ENCODE measurements around the gene HADH. TPM values are rescaled to one million over a fixed set of nuclear protein-coding genes. Genes with fewer than 3 reads are reported as not detected.
"Not testable (repeated sequence)": the region's sequence is repeated elsewhere in the genome, so short reads cannot be mapped to it uniquely, and the experiment has no call there.

Gene HADH
- total and polyA plus RNA-seq, 4 experiments from 2014 or later = 20.0 to 41.8 (median 27.9) TPM

GRCh38 chr4:107967921-107968320 is 21.8 kb upstream of the HADH start:
- H3K9me3 ChIP-seq (ENCODE audit: control insufficient read depth in 1 of 2, low read length in 2 of 2); H3K4me3 ChIP-seq (ENCODE audit: low read length in 2 of 2); H3K4me1 ChIP-seq (ENCODE audit: insufficient read depth, low read length); DNase-seq; H3K4me1 Mint-ChIP-seq; CTCF ChIA-PET (ENCODE audit: partially characterized antibody); H3K27me3 Mint-ChIP-seq; H3K27ac Mint-ChIP-seq; intact Hi-C loops (cut with micrococcal nuclease); H3K27ac ChIP-seq (ENCODE audit: low read depth, low read length); POLR2A ChIA-PET (ENCODE audit: partially characterized antibody); H3K36me3 Mint-ChIP-seq; H3K9me3 Mint-ChIP-seq; H3K4me3 Mint-ChIP-seq; H3K27me3 ChIP-seq (ENCODE audit: insufficient read depth, low read length); H3K36me3 ChIP-seq (ENCODE audit: insufficient read depth, low read length): not testable (repeated sequence)

- H3K4me1 Mint-ChIP-seq = no peaks in the 10 kb centered on the region
- Histone ChIP-seq H3K27me3 (ENCODE audit: insufficient read depth, low read length) (no peaks in the 10 kb centered on the region), H3K4me1 (ENCODE audit: insufficient read depth, low read length) (no peaks in the 10 kb centered on the region), H3K4me3 (ENCODE audit: low read length in 2 of 2) (no peak overlapping the region), H3K27ac (ENCODE audit: low read depth, low read length) (no peak overlapping the region), H3K9me3 (ENCODE audit: control insufficient read depth in 1 of 2, low read length in 2 of 2) (no peaks in the 10 kb centered on the region), H3K36me3 (ENCODE audit: insufficient read depth, low read length) (no peaks in the 10 kb centered on the region)
- no peaks in the 10 kb centered on the region for H3K27me3 Mint-ChIP-seq
- no peak overlapping the region for H3K27ac Mint-ChIP-seq
- intact Hi-C loops (cut with micrococcal nuclease) = no loop called here
- ChIA-PET POLR2A (ENCODE audit: partially characterized antibody) (no interaction called here), CTCF (ENCODE audit: partially characterized antibody) (no interaction called here)
- no peaks in the 10 kb centered on the region for H3K36me3 Mint-ChIP-seq
- H3K9me3 Mint-ChIP-seq = peaks cover 0 to 9% (median 2%) of the 10 kb centered on the region in 8 donors
- DNase-seq = no peak
- peak overlapping the region in 1 of 8 donors; percentile 22 for H3K4me3 Mint-ChIP-seq
These were observed 19.5 kb upstream of the HADH start for GRCh38 chr4:107970063-107970798.

GRCh38 chr4:107972605-107973004 is 17.1 kb upstream of the HADH start:
- Histone ChIP-seq H3K27me3 (ENCODE audit: insufficient read depth, low read length) (no peaks in the 10 kb centered on the region), H3K27ac (ENCODE audit: low read depth, low read length) (no peak overlapping the region), H3K4me3 (ENCODE audit: low read length in 2 of 2) (no peak overlapping the region), H3K4me1 (ENCODE audit: insufficient read depth, low read length) (no peaks in the 10 kb centered on the region), H3K36me3 (ENCODE audit: insufficient read depth, low read length) (no peaks in the 10 kb centered on the region), H3K9me3 (ENCODE audit: control insufficient read depth in 1 of 2, low read length in 2 of 2) (no peaks in the 10 kb centered on the region)
- peaks cover 0 to 9% (median under 1%) of the 10 kb centered on the region in 8 donors for H3K9me3 Mint-ChIP-seq
- H3K4me1 Mint-ChIP-seq = no peaks in the 10 kb centered on the region
- H3K27me3 Mint-ChIP-seq = peaks cover 0 to 2% of the 10 kb centered on the region in 2 donors
- DNase-seq = no peak
- CTCF ChIA-PET (ENCODE audit: partially characterized antibody) = no interaction called here
- POLR2A ChIA-PET (ENCODE audit: partially characterized antibody) = no interaction called here
- no peaks in the 10 kb centered on the region for H3K36me3 Mint-ChIP-seq
- intact Hi-C loops (cut with micrococcal nuclease) = no loop called here
- no peak overlapping the region for H3K4me3 Mint-ChIP-seq
- no peak overlapping the region for H3K27ac Mint-ChIP-seq

GRCh38 chr4:107974523-107974922 is 15.2 kb upstream of the HADH start:
- intact Hi-C loops (cut with micrococcal nuclease) = no loop called here
- Histone ChIP-seq H3K4me1 (ENCODE audit: insufficient read depth, low read length) (no peaks in the 10 kb centered on the region), H3K4me3 (ENCODE audit: low read length in 2 of 2) (no peak overlapping the region), H3K9me3 (ENCODE audit: control insufficient read depth in 1 of 2, low read length in 2 of 2) (no peaks in the 10 kb centered on the region), H3K27me3 (ENCODE audit: insufficient read depth, low read length) (no peaks in the 10 kb centered on the region), H3K27ac (ENCODE audit: low read depth, low read length) (no peak overlapping the region), H3K36me3 (ENCODE audit: insufficient read depth, low read length) (no peaks in the 10 kb centered on the region)
- ChIA-PET POLR2A (ENCODE audit: partially characterized antibody) (no interaction called here), CTCF (ENCODE audit: partially characterized antibody) (interaction anchor here (1.0 kb wide), 1 partner anchor 44 kb away, joined by 5 read pairs; no protein-coding TSS in a partner anchor)
- no peak for DNase-seq
- Mint-ChIP-seq H3K27ac (no peak overlapping the region), H3K4me3 (no peak overlapping the region), H3K9me3 (peaks cover 0 to 5% (median under 1%) of the 10 kb centered on the region in 8 donors), H3K4me1 (no peaks in the 10 kb centered on the region), H3K36me3 (no peaks in the 10 kb centered on the region), H3K27me3 (peaks cover 0 to 2% of the 10 kb centered on the region in 2 donors)

GRCh38 chr4:107977482-107977881 is 12.2 kb upstream of the HADH start:
- Mint-ChIP-seq H3K4me3 (no peak overlapping the region), H3K9me3 (peaks cover 0 to 9% (median 4%) of the 10 kb centered on the region in 8 donors), H3K36me3 (peaks cover 0 to 4% of the 10 kb centered on the region in 2 donors), H3K27me3 (peaks cover 0 to 2% of the 10 kb centered on the region in 2 donors), H3K4me1 (no peaks in the 10 kb centered on the region), H3K27ac (no peak overlapping the region)
- no peak for DNase-seq
- ChIA-PET CTCF (ENCODE audit: partially characterized antibody) (interaction anchor here (1.3 kb wide), 1 partner anchor 13 kb away, joined by 3 read pairs; no protein-coding TSS in a partner anchor), POLR2A (ENCODE audit: partially characterized antibody) (no interaction called here)
- no peak overlapping the region for H3K27ac ChIP-seq (ENCODE audit: low read depth, low read length)
- no peaks in the 10 kb centered on the region for H3K4me1 ChIP-seq (ENCODE audit: insufficient read depth, low read length)
- no peaks in the 10 kb centered on the region for H3K27me3 ChIP-seq (ENCODE audit: insufficient read depth, low read length)
- intact Hi-C loops (cut with micrococcal nuclease) = no loop called here
- no peaks in the 10 kb centered on the region for H3K36me3 ChIP-seq (ENCODE audit: insufficient read depth, low read length)
- no peak overlapping the region for H3K4me3 ChIP-seq (ENCODE audit: low read length in 2 of 2)
- H3K9me3 ChIP-seq (ENCODE audit: control insufficient read depth in 1 of 2, low read length in 2 of 2) = no peaks in the 10 kb centered on the region

GRCh38 chr4:107977966-107978705 is 11.6 kb upstream of the HADH start:
- Mint-ChIP-seq H3K4me1 (no peaks in the 10 kb centered on the region), H3K36me3 (peaks cover 0 to 4% of the 10 kb centered on the region in 2 donors), H3K4me3 (no peak overlapping the region), H3K27me3 (peaks cover 0 to 2% of the 10 kb centered on the region in 2 donors), H3K9me3 (peaks cover 0 to 9% (median 4%) of the 10 kb centered on the region in 8 donors), H3K27ac (no peak overlapping the region)
- H3K27ac ChIP-seq (ENCODE audit: low read depth, low read length) = no peak overlapping the region
- ChIA-PET CTCF (ENCODE audit: partially characterized antibody) (interaction anchor here (1.3 kb wide), 1 partner anchor 13 kb away, joined by 3 read pairs; no protein-coding TSS in a partner anchor), POLR2A (ENCODE audit: partially characterized antibody) (no interaction called here)
- no peak for DNase-seq
- no peaks in the 10 kb centered on the region for H3K36me3 ChIP-seq (ENCODE audit: insufficient read depth, low read length)
- no peaks in the 10 kb centered on the region for H3K27me3 ChIP-seq (ENCODE audit: insufficient read depth, low read length)
- H3K9me3 ChIP-seq (ENCODE audit: control insufficient read depth in 1 of 2, low read length in 2 of 2) = no peaks in the 10 kb centered on the region
- no peak overlapping the region for H3K4me3 ChIP-seq (ENCODE audit: low read length in 2 of 2)
- no peaks in the 10 kb centered on the region for H3K4me1 ChIP-seq (ENCODE audit: insufficient read depth, low read length)
- intact Hi-C loops (cut with micrococcal nuclease) = no loop called here

GRCh38 chr4:107978716-107979451 is 10.8 kb upstream of the HADH start:
- H3K4me1 Mint-ChIP-seq = no peaks in the 10 kb centered on the region
- H3K27me3 ChIP-seq (ENCODE audit: insufficient read depth, low read length) = no peaks in the 10 kb centered on the region

More at GRCh38 chr4:107978716-107979451, 10.8 kb upstream of the HADH start:
- Histone ChIP-seq H3K4me1 (ENCODE audit: insufficient read depth, low read length) (no peaks in the 10 kb centered on the region), H3K4me3 (ENCODE audit: low read length in 2 of 2) (no peak overlapping the region), H3K36me3 (ENCODE audit: insufficient read depth, low read length) (no peaks in the 10 kb centered on the region), H3K9me3 (ENCODE audit: control insufficient read depth in 1 of 2, low read length in 2 of 2) (no peaks in the 10 kb centered on the region), H3K27ac (ENCODE audit: low read depth, low read length) (no peak overlapping the region)
- no peak overlapping the region for H3K4me3 Mint-ChIP-seq
- intact Hi-C loops (cut with micrococcal nuclease) = no loop called here
- H3K36me3 Mint-ChIP-seq = peaks cover 0 to 4% of the 10 kb centered on the region in 2 donors
- DNase-seq = no peak
- no peak overlapping the region for H3K27ac Mint-ChIP-seq
- POLR2A ChIA-PET (ENCODE audit: partially characterized antibody) = no interaction called here
- CTCF ChIA-PET (ENCODE audit: partially characterized antibody) = no interaction called here
- H3K27me3 Mint-ChIP-seq = peaks cover 0 to 2% of the 10 kb centered on the region in 2 donors
- peaks cover 0 to 9% (median 3%) of the 10 kb centered on the region in 8 donors for H3K9me3 Mint-ChIP-seq

All from CD4-positive, alpha-beta memory T cell (primary cell).